ENCODE results near the gene ABHD14A. TPM values are rescaled to one million over a fixed set of nuclear protein-coding genes. Genes with fewer than 3 reads are reported as not detected.

ABHD14A gene
- total and polyA plus RNA-seq, 2 of the 13 experiments (the other 11 are each of a cell fraction or from before 2014, with no cell fraction given) = 29.5 to 46.9 TPM

DNA sequence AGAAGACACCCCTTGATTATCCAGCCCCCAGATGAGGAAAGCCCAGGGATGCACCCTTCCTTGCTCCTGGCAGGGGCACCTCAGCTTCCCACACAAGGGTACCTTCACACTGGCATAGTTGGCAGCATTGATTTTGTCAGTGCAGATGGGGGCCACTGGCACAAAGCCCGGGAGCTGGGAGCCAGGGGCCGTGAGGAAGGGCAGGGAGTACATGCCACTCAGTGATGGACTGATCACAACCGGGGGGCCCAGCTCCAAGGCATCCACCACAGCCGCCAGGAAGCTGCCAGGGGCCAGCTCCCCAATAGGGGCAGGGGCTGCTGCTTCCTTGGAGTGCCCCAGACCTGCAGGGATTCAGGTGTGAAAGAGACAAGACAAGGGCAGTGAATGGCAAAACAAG is 5.0 kb upstream of the ABHD14A start:
- 94% methylated on average over 3 of the region's 4 CpGs for WGBS (ENCODE audit: low lambda C conversion rate)
- POLR2A ChIA-PET = interaction anchor here (1.2 to 6.8 kb wide), 3 partner anchors 13 to 470 kb away, joined by 3 to 80 read pairs (median 59); partner anchors contain the start of genes ACY1, DCAF1, PARP3 and RRP9
- in situ Hi-C loops (cut with HindIII; ENCODE audit: extremely low pct_ligation_motif_present, low pct_unique_long_range_greater_than_20kb) = no loop called here
- CTCF ChIA-PET (ENCODE audit: low intra/inter-chr PET ratio, low total read pairs) = no interaction called here
- FAIRE-seq (no peak), ATAC-seq (no peak), DNase-seq (ENCODE audit: low spot score) (no peak)
- no peaks in the 10 kb centered on the region; a peak in 1 of 5 replicates for H3K27me3 ChIP-seq (ENCODE audit: control insufficient read depth in 1 of 2, insufficient read depth in 2 of 2, low read length in 2 of 2)
- no peaks in the 10 kb centered on the region for H3K9me3 ChIP-seq (ENCODE audit: low read length)
- no peak overlapping the region for H3K4me2 ChIP-seq (ENCODE audit: low read depth, low read length)
- no peaks in the 10 kb centered on the region for H4K20me1 ChIP-seq (ENCODE audit: insufficient read depth, low read length)
- TF ChIP-seq, protein P1, sequence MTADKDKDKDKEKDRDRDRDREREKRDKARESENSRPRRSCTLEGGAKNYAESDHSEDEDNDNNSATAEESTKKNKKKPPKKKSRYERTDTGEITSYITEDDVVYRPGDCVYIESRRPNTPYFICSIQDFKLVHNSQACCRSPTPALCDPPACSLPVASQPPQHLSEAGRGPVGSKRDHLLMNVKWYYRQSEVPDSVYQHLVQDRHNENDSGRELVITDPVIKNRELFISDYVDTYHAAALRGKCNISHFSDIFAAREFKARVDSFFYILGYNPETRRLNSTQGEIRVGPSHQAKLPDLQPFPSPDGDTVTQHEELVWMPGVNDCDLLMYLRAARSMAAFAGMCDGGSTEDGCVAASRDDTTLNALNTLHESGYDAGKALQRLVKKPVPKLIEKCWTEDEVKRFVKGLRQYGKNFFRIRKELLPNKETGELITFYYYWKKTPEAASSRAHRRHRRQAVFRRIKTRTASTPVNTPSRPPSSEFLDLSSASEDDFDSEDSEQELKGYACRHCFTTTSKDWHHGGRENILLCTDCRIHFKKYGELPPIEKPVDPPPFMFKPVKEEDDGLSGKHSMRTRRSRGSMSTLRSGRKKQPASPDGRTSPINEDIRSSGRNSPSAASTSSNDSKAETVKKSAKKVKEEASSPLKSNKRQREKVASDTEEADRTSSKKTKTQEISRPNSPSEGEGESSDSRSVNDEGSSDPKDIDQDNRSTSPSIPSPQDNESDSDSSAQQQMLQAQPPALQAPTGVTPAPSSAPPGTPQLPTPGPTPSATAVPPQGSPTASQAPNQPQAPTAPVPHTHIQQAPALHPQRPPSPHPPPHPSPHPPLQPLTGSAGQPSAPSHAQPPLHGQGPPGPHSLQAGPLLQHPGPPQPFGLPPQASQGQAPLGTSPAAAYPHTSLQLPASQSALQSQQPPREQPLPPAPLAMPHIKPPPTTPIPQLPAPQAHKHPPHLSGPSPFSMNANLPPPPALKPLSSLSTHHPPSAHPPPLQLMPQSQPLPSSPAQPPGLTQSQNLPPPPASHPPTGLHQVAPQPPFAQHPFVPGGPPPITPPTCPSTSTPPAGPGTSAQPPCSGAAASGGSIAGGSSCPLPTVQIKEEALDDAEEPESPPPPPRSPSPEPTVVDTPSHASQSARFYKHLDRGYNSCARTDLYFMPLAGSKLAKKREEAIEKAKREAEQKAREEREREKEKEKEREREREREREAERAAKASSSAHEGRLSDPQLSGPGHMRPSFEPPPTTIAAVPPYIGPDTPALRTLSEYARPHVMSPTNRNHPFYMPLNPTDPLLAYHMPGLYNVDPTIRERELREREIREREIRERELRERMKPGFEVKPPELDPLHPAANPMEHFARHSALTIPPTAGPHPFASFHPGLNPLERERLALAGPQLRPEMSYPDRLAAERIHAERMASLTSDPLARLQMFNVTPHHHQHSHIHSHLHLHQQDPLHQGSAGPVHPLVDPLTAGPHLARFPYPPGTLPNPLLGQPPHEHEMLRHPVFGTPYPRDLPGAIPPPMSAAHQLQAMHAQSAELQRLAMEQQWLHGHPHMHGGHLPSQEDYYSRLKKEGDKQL (CRISPR knock-in tag; IDR thresholded peaks at IDR 0.05; ENCODE audit: low read depth) = no peak
- peak; percentile 59; the same call in 1 of the 2 replicates for TF ChIP-seq HNRNPL (IDR thresholded peaks at IDR 0.05; ENCODE audit: low read depth, low read length)
- no peak for TF ChIP-seq FOXC1 (CRISPR knock-in tag; IDR thresholded peaks at IDR 0.05; ENCODE audit: borderline replicate concordance)
- no peak for TF ChIP-seq ZBTB8A (CRISPR knock-in tag; IDR thresholded peaks at IDR 0.05; ENCODE audit: borderline replicate concordance, low read depth)
- TF ChIP-seq AGO2 (optimal IDR thresholded peaks at IDR 0.05; ENCODE audit: low read depth, low read length) = peak; percentile 38
- TF ChIP-seq ZNF225 (CRISPR knock-in tag; IDR thresholded peaks at IDR 0.05) = no peak
- TF ChIP-seq, protein P2, sequence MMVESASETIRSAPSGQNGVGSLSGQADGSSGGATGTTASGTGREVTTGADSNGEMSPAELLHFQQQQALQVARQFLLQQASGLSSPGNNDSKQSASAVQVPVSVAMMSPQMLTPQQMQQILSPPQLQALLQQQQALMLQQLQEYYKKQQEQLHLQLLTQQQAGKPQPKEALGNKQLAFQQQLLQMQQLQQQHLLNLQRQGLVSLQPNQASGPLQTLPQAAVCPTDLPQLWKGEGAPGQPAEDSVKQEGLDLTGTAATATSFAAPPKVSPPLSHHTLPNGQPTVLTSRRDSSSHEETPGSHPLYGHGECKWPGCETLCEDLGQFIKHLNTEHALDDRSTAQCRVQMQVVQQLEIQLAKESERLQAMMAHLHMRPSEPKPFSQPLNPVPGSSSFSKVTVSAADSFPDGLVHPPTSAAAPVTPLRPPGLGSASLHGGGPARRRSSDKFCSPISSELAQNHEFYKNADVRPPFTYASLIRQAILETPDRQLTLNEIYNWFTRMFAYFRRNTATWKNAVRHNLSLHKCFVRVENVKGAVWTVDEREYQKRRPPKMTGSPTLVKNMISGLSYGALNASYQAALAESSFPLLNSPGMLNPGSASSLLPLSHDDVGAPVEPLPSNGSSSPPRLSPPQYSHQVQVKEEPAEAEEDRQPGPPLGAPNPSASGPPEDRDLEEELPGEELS (CRISPR knock-in tag; IDR thresholded peaks at IDR 0.05) = no peak
- TF ChIP-seq POLR2G (IDR thresholded peaks at IDR 0.05; ENCODE audit: low read depth, low read length) = 0 out of 2 replicates have a peak, but pooled peaks have one; percentile 0
- TF ChIP-seq ZNF263 (CRISPR knock-in tag; IDR thresholded peaks at IDR 0.05) = no peak
- TF ChIP-seq, protein P3, sequence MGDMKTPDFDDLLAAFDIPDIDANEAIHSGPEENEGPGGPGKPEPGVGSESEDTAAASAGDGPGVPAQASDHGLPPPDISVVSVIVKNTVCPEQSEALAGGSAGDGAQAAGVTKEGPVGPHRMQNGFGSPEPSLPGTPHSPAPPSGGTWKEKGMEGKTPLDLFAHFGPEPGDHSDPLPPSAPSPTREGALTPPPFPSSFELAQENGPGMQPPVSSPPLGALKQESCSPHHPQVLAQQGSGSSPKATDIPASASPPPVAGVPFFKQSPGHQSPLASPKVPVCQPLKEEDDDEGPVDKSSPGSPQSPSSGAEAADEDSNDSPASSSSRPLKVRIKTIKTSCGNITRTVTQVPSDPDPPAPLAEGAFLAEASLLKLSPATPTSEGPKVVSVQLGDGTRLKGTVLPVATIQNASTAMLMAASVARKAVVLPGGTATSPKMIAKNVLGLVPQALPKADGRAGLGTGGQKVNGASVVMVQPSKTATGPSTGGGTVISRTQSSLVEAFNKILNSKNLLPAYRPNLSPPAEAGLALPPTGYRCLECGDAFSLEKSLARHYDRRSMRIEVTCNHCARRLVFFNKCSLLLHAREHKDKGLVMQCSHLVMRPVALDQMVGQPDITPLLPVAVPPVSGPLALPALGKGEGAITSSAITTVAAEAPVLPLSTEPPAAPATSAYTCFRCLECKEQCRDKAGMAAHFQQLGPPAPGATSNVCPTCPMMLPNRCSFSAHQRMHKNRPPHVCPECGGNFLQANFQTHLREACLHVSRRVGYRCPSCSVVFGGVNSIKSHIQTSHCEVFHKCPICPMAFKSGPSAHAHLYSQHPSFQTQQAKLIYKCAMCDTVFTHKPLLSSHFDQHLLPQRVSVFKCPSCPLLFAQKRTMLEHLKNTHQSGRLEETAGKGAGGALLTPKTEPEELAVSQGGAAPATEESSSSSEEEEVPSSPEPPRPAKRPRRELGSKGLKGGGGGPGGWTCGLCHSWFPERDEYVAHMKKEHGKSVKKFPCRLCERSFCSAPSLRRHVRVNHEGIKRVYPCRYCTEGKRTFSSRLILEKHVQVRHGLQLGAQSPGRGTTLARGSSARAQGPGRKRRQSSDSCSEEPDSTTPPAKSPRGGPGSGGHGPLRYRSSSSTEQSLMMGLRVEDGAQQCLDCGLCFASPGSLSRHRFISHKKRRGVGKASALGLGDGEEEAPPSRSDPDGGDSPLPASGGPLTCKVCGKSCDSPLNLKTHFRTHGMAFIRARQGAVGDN (CRISPR knock-in tag; IDR thresholded peaks at IDR 0.05) = 0 out of 2 replicates have a peak, but pooled peaks have one; percentile 1
- peaks cover 2 to 5% of the 10 kb centered on the region in 2 experiments; a peak in 2 of 5 replicates for H3K36me3 ChIP-seq (replicated peaks in 1 of 2; ENCODE audit: control insufficient read depth in 1 of 2, insufficient read depth in 2 of 2, low read length in 2 of 2)
- peaks cover 14% of the 10 kb centered on the region for H3K79me2 ChIP-seq (ENCODE audit: insufficient read depth, low read length)
- no peak overlapping the region for H3K9ac ChIP-seq (ENCODE audit: insufficient read depth, low read depth, low read length)
- no peak overlapping the region for H2AFZ ChIP-seq (ENCODE audit: low read length)
- no peak overlapping the region for H3K4me3 ChIP-seq (replicated peaks in 1 of 3; ENCODE audit: insufficient read depth in 1 of 3, low read depth in 2 of 3, low read length in 3 of 3)
- no peak overlapping the region for H3K27ac ChIP-seq (ENCODE audit: extremely low read length, insufficient read depth, low read length)
- peaks cover 81% of the 10 kb centered on the region for H3K4me1 ChIP-seq (ENCODE audit: insufficient read depth, low read length)
- intact Hi-C loops (cut with micrococcal nuclease; ENCODE audit: unreplicated experiment) = no loop called here
- no TSS peak for BruUV-seq (replicated peaks)

Measured in HepG2 (cell line).